CD4-positive, alpha-beta T cell treated with Interleukin-21 for 1 hour (primary cell): ENCODE data around the gene NLGN4Y.
"Not testable (repeated sequence)": the region's sequence is repeated elsewhere in the genome, so short reads cannot be mapped to it uniquely, and the experiment has no call there.

Experiments used
- DNase-seq: peaks from one replicate; pipeline ENCODE4 v3.0.0-alpha.2; 2020

NLGN4Y gene

DNA sequence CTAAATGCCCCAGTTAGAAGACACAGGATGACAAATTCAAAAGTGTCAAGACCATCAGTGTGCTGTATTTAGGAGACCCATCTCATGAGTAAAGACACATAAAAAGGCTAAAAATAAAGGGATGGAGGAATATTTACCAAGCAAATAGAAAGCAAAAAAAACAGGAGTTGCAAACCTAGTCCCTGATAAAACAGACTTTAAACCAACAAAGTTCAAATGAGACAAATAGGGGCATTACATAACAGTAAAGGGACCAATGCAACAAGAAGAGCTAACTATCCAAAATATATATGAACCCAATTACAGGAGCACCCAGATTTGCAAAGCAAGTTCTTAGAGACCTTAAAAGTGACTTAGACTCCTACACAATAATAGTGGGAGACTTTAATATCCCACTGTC is 336.1 kb downstream of the NLGN4Y start:
- DNase-seq, result no peak

DNA sequence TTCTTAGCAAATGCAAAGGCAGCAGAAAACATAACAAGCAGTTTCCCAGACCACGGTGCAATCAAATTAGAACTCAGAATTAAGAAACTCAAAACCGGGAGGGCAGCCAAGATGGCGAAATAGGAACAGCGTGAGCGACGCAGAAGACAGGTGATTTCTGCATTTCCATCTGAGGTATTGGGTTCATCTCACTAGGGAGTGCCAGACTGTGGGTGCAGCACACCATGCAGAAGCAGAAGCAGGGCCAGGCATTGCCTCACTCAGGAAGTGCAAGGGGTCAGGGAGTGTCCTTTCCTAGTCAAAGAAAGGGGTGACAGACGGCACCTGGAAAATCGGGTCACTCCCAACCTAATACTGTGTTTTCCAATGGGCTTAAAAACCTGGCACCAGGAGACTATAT is 336.7 kb downstream of the NLGN4Y start:
- DNase-seq, result not testable (repeated sequence)

DNA sequence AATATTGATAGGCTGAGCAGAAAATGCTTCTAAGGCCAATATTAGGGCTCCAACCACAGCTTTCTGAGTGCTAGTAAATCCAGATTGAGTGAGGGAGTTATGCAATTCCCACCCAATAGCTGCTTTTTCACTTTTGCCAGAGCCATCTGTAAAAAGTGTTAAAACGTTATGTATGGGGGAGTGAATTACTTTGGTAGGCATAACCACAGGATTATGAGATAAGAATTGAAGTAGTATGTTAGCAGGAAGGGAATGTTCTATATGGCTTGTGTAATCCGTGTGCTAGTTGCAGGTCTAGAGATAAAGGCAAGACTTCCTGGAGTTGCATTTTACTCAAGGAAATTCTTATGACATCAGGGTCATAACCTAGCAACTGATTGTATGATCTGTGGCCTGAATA is 347.6 kb downstream of the NLGN4Y start:
- no peak for DNase-seq
